ENCODE results near the gene CD8B.
"Not testable (repeated sequence)": the region's sequence is repeated elsewhere in the genome, so short reads cannot be mapped to it uniquely, and the experiment has no call there.

CD8B gene

DNA sequence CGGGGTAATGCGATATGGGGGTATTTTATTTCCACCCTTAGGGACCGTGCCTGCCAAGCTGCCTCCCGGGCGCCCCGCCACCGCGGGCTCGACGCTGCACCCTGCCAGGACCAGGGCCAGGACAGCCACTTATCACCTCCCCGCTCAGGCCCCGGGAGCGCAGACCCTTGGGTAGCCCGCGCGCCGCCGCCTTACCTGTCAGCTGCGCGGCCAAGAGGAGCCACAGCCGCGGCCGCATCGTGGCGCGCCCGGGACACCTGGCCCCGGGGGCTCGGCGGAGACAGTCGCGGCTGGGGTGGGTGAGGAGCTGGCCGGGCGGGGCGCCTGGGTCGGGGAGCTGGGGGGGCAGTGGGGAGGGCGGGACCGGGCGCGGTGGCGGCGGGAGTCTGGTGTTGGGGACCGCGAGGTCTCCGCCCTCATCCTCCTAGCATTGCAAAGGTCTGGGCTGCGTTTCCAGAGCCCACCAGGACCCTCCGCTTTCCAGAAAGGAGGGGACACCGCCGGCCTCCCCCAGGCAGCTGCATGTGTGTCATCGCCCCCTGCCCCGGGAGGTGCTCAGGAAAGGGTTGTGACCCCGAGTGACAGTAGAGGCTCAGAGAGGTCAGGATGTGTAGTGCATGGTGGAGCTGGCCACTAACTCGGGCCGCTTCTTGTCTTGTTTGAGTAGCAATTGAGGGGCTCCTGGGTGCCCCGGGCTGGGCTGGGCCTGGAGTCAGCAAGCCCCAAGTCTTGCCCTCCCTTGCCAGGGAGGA lies at the start of gene CD8B:
TSS of gene CD8B (minus strand) at position 259 of the 752 bp plus-strand sequence. CDS start at position 238, 21 bp downstream.
- not testable (repeated sequence) for DNase-seq

DNA sequence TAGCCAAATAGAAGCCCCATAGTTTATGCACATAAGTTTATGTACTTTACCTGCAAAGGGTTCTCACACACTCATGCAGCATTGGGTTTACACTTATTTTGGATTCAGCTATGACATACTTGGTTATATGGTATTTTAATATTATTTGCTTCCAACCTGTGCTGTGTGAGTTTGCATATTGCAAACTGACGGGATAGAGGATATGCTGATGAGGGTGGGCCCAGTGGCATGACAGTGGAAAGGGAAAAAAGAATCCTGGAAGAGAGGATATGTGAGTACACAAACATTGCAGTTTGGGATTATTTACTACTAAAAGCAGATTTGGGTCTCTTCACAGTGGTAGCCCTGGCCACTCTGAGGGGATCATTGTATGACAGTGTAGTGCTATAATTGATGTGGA lies 44.2 kb upstream of the CD8B start:
- not testable (repeated sequence) for DNase-seq

DNA sequence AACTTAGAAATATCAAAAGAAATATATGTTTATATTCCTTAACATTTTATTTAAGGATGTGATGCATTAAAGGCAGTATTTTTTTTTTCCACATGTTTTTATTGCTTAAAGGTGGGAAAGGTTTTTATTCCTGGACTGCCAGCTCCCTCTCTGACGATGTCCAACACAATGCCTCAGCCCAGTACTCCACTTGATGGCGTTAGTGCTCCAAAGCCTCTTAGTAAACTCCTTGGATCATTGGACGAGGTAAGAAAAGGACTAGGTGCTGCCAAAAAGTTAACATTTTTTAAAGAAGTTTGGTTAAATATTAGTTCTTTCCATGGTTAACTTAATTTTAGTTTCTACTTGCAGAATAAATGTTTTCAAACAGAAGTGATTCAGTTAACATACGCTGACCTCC lies 39.0 kb upstream of the CD8B start:
- DNase-seq: peak; percentile 1

DNA sequence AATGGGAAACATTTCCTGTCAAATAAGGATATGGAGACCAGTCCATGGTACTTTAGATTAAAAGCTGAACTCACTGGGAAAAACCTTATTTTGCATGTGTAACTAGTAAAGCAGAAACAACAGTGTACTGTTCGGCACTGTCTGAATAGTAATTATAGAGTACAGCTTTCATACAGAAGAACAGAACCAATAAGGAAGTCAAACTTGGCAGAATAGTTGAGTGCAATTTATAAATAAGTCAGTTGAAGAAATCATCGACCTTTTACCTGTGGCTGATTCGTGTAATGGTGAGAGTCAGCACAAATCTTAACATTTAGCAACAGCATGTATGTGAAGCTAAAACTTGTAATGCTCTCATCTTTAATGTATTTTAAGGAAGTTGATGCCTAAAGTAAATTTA lies 24.3 kb upstream of the CD8B start:
- not testable (repeated sequence) for DNase-seq

DNA sequence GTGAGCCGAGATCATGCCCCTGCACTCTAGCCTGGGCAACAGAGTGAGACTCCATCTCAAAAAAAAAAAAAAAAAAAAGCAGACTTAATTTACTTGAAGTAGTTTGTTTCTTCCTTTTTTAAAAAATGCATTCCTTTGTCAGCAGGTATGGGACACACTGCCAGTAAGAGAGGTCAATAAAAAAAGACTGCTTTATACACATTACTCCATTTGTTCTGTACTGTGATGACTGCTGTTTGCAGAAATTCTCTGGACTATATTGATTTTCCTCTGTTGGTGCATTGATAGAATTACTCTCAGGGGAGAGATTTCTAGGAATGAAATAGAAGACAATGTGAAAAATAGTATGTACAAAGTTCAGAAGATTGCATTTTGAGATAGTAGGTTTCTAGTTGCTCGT lies 21.2 kb upstream of the CD8B start:
- DNase-seq: not testable (repeated sequence)

DNA sequence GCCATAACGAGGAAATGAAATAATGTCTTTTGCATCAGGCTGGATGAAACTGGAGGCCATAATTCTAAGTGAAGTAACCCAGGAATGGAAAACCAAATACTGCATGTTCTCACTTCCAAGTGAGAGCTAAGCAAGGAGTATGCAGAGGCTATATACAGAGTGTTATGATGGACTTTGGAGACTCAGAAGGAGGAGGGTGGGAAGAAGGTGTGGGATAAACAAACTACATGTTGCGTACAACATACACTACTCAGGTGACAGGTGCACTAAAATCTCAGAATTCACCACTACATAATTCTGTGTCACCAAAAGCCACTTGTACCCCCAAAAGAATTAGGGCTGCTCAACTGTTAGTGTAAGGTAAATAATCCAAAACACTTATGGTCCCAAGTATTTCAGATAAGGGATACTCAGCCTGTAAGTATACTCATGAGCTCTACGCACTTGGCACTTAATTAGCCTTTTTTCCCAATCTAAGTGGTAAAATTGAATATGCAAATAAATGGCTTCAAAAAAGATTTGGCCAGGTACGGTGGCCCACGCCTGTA lies 20.5 kb upstream of the CD8B start:
- not testable (repeated sequence) for DNase-seq

DNA sequence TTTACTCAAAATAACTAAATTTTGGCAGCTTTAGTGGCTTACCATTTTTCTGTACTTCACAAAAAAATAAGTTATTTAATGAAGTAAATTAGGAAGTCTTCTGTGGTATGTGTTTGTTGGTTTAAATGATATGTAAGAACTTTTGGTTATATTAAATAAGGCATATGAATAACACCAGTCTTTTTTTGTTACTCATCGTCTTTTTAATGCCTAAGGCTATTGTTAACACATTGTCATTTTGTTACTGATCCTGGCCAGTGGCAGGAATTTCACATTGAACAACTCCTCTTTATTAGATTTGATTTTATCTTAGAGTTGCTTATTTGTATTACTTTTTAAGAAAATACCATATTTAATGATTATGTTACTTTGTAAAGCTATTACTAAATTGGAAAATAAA lies 17.3 kb upstream of the CD8B start:
- DNase-seq: not testable (repeated sequence)

DNA sequence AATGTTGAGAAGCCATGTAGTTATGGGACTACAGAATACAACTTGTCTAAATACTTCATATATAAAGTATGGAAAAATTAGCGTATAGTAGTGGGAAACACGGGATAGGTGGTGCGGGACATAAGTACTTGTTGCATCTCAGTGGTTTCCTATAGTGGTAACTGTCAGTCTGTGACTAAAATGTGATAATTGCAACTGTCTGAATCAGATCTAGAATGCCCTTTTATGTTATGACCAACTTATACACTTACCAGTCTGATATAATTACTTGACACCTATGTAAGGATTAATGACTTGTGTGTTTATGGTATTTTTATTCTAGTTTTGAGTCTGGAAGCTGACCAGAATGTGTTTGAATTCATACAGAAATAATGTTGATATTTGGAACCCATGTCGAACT lies 9.3 kb upstream of the CD8B start:
- DNase-seq: not testable (repeated sequence)

DNA sequence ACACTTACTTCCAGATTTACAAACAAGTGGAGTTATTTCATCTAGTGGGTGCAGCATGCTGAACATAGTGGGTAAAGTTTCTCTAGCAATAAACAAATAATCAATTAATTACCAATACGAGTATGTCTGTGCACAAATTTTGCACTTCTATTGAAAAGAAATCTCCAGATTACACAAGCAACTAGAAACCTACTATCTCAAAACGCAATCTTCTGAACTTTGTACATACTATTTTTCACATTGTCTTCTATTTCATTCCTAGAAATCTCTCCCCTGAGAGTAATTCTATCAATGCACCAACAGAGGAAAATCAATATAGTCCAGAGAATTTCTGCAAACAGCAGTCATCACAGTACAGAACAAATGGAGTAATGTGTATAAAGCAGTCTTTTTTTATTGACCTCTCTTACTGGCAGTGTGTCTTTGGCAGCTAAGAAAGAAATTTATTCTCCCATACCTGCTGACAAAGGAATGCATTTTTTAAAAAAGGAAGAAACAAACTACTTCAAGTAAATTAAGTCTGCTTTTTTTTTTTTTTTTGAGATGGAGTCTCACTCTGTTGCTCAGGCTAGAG lies 7.3 kb upstream of the CD8B start:
- DNase-seq: not testable (repeated sequence)

DNA sequence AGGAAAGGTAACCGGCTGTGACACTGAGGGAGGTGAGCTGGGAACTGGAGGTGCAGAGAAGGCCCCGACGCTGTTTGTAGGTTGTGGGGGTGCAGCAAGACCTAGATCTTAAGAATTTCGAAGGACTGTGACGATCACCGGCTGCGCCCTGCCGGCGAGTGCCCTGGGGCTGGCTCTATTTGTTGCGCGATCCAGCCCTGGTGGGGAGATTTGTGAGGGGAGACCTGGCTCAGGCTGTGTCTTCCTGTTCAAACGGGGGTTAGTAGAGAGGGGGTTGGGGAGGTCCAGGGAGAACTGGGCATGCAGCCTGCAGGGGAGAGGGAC lies 656 bp upstream of the CD8B start:
- DNase-seq: not testable (repeated sequence)

DNA sequence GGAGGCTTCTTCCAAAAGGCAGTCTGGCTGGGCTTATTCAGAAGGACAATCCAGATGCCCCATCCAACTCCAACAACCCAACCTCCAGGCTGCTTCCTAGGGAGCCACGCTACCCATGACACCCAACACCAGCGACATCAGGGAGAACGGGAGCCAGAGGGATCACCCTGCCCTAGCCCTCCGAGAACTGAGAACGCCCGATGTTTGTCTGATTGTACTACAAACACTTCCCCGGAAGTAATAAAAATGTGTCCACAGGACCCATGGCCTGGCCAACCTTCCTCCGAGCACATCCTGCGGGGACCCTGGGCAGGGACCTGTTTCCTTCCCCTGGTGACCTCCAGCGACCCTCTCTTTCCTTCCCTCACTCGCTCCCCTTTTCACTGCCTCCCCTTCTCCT lies 511 bp downstream of the CD8B start:
- DNase-seq: not testable (repeated sequence)

DNA sequence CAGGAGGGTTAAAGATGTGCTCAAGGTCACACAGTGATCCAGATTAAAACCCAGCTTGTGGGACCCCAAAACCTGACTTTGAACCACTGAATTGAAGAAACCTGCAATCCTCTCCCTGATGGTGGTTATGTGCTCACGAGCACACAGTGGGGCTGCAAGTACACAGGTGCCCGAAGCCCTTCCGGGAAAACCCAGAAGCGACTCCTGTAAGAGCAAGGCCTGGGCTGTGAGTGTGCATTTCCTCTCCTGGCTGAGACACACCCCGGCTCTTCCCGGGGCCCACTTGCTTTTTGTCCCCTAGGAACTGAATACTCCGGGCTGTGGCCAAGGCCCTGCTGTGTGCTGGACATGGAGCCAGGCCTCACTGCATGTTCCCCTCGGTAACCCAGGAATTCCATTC lies 1.1 kb downstream of the CD8B start:
- not testable (repeated sequence) for DNase-seq

DNA sequence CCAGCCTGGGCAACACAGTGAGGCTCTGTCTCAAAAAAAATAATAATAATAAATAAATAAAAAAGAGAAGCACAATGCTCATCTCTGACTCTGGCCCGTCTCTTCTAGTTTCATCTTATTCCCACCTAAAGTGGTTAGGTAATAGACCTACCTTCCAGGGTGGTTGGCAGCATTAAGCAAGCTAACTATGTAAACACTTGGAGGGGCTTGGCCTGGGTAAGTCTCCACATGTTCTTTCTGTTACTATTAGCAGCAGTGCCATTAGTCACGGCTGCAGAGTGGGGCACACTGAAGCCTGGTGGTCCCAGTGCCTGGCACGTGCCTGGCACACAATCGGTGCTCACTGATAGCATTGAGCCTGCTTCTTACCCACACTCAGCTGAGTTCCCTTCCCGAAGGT lies 4.0 kb downstream of the CD8B start:
- DNase-seq: not testable (repeated sequence)

DNA sequence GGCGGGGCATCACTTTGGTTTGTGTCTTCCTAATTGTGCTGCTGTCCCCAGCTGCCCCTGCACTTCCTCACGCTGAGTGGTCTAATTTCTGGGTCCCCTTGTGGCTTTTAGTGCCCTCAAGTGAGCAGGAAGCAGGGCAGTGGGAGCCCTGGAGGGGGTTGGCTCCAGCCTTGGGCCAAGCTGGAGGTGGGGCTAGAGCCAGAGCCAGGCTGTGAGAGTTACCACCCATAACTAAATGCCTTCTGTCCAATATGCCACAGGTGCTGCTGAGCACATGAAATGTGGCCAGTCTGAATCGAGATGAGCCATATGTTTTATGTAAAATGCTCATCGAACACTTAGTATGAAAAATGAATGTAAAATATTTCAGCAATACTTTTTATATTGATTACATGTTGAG lies 5.2 kb downstream of the CD8B start:
- DNase-seq: not testable (repeated sequence)

DNA sequence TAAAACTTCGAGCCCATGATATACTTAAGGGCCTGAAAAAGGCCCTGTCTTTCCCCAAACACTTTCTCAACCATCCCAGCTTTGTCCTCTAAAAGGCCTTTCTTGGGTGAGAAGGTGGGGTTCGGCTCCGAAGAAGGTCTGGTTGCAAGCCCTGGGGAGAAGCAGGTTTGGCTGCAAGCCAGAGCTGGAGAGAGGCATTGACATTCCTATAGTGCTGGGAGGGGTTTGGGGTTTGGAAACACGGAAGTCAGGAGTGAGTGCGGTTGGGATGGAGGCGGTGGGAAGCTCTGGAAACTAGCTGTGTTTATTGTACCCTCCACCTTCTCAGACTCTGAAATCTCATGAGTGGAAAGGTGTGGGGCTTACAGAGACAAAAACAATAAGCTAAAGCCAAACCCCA lies 5.7 kb downstream of the CD8B start:
- not testable (repeated sequence) for DNase-seq

DNA sequence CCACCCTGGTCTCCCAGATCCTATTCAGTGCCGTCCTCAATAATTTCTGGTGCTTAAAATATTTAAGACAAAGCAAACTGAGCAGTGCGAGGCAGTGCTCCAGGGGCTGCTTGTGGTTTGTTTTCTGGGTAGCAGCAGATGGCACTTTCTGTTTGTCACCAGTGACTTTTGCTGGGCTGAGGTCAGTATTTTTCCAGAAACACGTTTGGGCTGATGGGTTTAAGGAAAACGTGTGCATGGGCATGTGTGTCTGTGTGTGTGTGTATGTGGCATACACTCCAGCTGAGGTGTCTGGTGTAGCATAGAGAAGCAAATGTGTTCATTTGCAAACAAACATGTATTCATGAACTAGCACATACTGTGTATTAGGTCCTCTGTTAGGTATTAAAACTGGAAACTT lies 10.1 kb downstream of the CD8B start:
- DNase-seq: not testable (repeated sequence)

DNA sequence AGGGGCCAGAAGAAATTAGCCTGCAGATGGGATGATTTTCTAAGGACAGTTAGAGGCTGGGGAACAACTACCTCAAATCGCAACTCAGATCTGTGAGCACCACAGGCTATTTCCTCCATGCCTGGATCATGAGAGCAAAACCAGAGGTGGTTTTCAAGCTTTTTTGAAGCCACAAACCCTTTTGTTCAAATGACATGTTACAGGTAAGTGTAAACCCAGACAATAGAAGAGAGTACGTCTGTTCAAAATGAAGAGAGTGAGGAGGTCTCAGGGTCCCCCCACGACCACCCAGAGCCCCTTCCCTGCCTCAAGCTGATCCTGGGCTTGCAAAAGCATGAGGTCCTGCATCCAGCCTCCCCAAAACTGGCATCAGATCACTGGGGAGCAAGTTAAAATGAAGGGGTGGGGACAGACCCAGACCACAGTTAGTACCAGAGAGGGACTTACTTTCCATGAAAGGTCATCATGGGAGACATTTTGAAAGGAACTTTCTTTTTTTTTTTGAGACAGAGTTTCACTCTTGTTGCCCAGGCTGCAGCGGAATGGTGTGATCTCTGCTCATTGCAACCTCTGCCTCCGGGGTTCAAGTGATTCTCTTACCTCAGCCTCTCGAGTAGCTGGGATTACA lies 19.0 kb downstream of the CD8B start:
- peak; percentile 43 for DNase-seq

DNA sequence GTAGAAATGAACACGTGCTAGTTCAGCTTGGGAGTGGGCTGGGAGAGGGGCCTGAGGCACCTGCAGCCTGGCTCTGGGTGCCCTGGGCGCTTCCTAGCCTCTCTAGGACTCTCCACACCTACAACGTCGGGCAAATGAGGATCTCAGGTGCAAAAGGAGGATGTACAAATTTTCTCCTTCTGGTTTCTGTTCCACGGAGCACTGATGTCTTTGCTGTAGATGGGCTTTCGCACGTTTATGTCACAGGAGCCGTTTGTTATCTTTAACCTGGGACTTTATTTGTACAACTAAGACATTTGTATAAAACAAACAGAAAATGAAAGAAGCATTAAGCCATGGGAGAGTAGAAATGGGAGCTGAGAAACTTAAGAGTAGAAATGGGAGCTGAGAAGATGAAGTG lies 20.4 kb downstream of the CD8B start:
- DNase-seq: not testable (repeated sequence)

DNA sequence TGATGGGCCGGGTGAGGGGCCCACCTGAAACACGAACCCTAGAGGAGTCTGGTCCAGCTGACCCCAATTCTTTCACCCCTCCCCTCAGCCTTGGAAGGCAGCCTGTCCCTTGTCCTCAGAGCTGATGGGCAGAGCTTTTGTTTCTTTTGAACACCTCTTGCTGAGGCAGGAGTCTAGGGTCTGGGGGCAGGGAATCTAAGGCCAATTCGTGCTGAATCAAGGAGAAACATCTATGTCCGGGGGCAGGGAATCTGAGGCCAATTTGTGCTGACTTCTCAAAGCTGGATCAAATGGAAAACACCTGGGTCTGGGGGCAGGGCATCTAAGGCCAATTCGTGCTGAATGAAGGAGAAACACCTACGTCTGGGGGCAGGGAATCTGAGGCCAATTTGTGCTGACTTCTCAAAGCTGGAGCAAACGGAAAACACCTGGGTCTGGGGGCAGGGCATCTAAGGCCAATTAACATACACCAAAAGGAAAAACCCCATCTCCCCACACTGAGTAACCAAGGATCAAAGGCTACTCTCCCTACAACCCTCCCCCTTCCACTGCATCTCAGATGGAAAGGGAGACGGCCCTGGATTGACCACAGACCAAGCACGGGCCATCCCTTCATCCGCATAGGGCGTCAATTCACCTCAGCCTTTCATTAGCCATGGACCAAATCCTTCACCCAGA lies 21.7 kb downstream of the CD8B start:
- not testable (repeated sequence) for DNase-seq

DNA sequence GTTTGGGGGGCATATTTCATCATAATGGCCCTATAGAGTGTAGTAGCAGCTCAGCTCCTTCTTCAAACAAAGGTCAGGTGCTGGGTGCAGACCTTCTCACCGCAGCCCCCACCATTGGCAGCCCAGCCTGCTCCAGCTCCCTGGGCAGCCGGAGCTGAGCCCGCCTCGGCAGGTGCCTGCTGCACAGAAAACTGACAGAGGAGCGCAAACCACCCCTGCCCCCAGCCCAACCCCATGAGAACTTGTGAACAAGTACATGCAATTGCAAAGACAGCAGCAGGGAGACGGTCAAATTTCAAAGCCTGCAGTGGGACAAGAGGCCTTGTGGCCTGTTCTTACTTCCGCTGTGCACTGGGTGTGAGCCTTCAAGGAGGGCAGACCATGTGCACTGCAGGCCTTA lies 22.2 kb downstream of the CD8B start:
- not testable (repeated sequence) for DNase-seq

DNA sequence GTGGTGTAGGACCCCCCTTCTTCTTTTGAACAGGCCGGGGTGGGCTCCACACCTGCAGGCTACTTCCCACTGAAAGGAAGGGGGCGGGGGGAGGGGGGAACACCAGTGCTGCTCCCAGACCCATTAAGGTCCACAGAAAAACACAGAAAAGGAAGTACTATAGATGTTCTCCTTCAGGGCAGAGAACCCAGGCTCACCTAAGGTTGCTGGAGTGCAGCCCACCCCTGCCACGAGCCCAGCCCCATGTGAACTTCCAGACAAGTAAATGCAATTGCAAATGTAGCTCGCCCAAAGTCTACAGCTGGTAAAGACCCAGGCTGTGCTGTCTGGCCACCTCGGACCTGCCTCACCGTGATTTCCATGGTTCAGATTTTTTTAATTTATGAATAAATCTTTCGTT lies 24.0 kb downstream of the CD8B start:
- DNase-seq: not testable (repeated sequence)

DNA sequence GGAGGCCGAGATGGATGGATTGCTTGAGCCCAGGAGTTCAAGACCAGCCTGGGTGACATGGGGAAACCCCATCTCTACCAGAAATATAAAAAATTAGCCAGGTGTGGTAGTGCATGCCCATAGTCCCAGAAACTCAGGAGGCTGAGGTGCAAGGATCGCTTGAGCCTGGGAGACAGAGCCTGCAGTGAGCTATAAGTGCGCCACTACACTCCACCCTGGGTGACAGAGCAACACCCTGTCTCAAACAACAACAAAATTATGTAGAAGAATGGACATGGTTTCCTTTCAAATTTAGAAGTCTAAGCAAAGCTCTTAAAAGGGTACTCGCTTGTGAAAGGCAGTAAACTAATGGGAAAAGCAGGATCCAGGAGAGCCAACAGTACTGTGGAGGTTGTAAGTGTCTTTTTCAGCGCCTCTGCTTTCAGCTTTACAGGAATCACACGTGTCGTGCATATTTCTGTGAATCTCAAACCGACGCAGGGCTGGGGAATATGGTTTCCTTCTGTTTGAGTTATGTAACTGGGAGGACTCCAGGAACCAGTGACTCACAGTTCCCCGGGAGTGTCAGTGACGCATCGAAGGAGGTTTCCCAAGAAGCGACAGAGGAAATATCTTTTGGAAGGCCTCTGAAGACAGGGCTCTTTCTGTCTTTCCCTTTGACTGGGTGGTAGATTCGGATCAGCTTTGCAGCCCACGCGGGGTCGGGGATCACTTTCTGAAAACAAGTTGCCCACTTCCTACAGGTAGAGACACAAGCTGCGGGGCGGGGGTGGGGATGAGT lies 24.6 kb downstream of the CD8B start:
- peak; percentile 49 for DNase-seq

DNA sequence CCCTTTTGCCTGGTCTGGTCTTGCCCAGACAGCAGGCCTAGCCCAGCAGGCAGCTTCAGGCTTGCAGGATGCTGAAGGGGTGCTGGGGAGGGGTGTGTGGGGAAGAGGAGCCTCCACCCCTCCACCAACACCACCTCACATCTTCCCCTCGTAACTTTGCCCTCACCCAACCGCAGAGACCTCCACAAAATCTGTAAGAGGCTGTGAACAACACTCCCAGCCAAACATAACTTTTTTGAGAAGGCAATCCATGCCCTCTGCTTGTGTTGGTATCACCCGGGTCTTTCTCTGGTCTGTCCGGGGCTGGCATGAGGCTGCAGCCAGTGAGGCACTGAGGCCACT lies 26.2 kb downstream of the CD8B start:
- not testable (repeated sequence) for DNase-seq

All from activated CD4-positive, alpha-beta T cell treated with anti-CD3 and anti-CD28 coated beads, Interleukin-2, amount 50 U/mL, for 16 hours (primary cell).